IMR-90 (cell line): ENCODE measurements around the gene DEPDC5.

ENCODE experiments used
- BHLHE40 ChIP-seq: fragments of 150-350 bp; IDR thresholded peaks from 2 replicates; pipeline ENCODE4 v1.6.1; 2016; ENCODE audit warnings: mild to moderate bottlenecking, low read depth, low read length
- CTCF ChIP-seq: conservative IDR thresholded peaks from 2 replicates; pipeline ENCODE4 v1.5.1; 2012; ENCODE audit warnings: mild to moderate bottlenecking, low read depth, low read length, improper control_type of control experiment
- POLR2A ChIP-seq: IDR thresholded peaks from 2 replicates; pipeline ENCODE4 v1.6.1; 2012; ENCODE audit warnings: mild to moderate bottlenecking, low read depth, low read length

GRCh38 chr22:31950226-31950625, 196.4 kb downstream of the DEPDC5 start:
- TF ChIP-seq BHLHE40 (no peak), CTCF (no peak), POLR2A (no peak)
